Measurements from ENCODE around the gene DLG2. TPM values are rescaled to one million over a fixed set of nuclear protein-coding genes. Genes with fewer than 3 reads are reported as not detected.

The DLG2 gene
- total and polyA plus RNA-seq, 2 donors (not counting 3 experiments of a cell fraction or from before 2014, with no cell fraction given) = 0.15 to 1.1 TPM

DNA sequence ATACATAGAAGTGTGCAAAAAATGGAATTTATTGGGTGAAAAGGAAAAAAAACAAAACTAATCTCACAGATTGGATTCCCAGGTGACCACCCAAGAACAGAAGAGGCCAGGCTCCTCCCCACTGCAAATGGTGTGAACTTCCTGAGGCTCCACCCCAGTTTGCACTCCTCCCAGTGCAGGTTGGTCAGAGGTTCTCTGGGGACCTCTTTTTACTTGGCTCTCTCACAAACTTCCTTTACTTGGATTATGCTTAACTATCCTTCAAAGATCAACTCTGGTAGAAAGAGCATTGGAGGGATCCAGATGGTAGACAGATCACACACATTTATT lies 2202.0 kb downstream of the DLG2 start:
- H3K4me3 ChIP-seq (replicated peaks in 1 of 3; ENCODE audit: insufficient read depth in 1 of 3, low read depth in 1 of 3, low read length in 3 of 3) = no peak overlapping the region
- ChIA-PET POLR2A (no interaction called here), CTCF (no interaction called here)
- DNase-seq (ENCODE audit: low read depth, low spot score) (no peak), FAIRE-seq (no peak)
- no TSS peak for BruUV-seq (replicated peaks)
- no peak overlapping the region for H2AFZ ChIP-seq (ENCODE audit: low read depth, low read length)
- intact Hi-C loops (cut with micrococcal nuclease) (no loop called here), dilution Hi-C loops (cut with MboI; ENCODE audit: extremely low pct_ligation_motif_present, low sequenced_read_pairs) (no loop called here)
- no peak overlapping the region for H3K27ac ChIP-seq (ENCODE audit: insufficient read depth, low read depth, low read length)
- H3K27me3 ChIP-seq (ENCODE audit: control insufficient read depth in 2 of 2, insufficient read depth in 2 of 2, low read length in 2 of 2) = no peaks in the 10 kb centered on the region
- TF ChIP-seq EZH2 (IDR thresholded peaks at IDR 0.05; ENCODE audit: borderline replicate concordance, low read depth, low read length, severe bottlenecking) = no peak
- no peak for TF ChIP-seq MAX (IDR thresholded peaks at IDR 0.05; ENCODE audit: insufficient read depth, insufficient read length)
- no peak for TF ChIP-seq MYC (IDR thresholded peaks at IDR 0.05; ENCODE audit: low read depth, low read length)
- TF ChIP-seq JUN (IDR thresholded peaks at IDR 0.05; ENCODE audit: borderline replicate concordance, insufficient read depth, insufficient read length, low read depth) = no peak
- no peak for TF ChIP-seq FOS (IDR thresholded peaks at IDR 0.05; ENCODE audit: borderline replicate concordance, insufficient read depth, low read length)
- no peak for TF ChIP-seq POLR2AphosphoS5 (IDR thresholded peaks at IDR 0.05; ENCODE audit: insufficient read depth, low read depth, low read length)
- no peak for TF ChIP-seq CTCF (IDR thresholded peaks at IDR 0.05; ENCODE audit: extremely low read depth in 1 of 2, insufficient read depth in 1 of 2, low read depth in 1 of 2, low read length in 2 of 2)
- TF ChIP-seq GATA2 (IDR thresholded peaks at IDR 0.05; ENCODE audit: insufficient read depth, insufficient read length, low read depth, low read length) = no peak
- TF ChIP-seq POLR2A (IDR thresholded peaks at IDR 0.05; ENCODE audit: low read depth, low read length) = no peak
- no peaks in the 10 kb centered on the region for H4K20me1 ChIP-seq (replicated peaks; ENCODE audit: control insufficient read depth, extremely low read depth, insufficient read depth, low read length)
- no peaks in the 10 kb centered on the region for H3K9me3 ChIP-seq (replicated peaks; ENCODE audit: control insufficient read depth, insufficient read depth, low read length)
- H3K79me2 ChIP-seq (ENCODE audit: control insufficient read depth, insufficient read depth, low read length) = no peaks in the 10 kb centered on the region
- H3K36me3 ChIP-seq (ENCODE audit: control insufficient read depth in 2 of 2, extremely low read depth in 1 of 2, insufficient read depth in 2 of 2, low read length in 2 of 2) = no peaks in the 10 kb centered on the region
- H3K9ac ChIP-seq (replicated peaks; ENCODE audit: extremely low read depth, insufficient read depth, low read length) = no peak overlapping the region
- H3K4me2 ChIP-seq (ENCODE audit: insufficient read depth, low read length) = no peak overlapping the region
- H3K9me1 ChIP-seq (replicated peaks; ENCODE audit: control insufficient read depth, extremely low read depth, insufficient read depth, low read length) = no peaks in the 10 kb centered on the region
- H3K4me1 ChIP-seq (ENCODE audit: control insufficient read depth, extremely low read depth, insufficient read depth, low read length) = no peaks in the 10 kb centered on the region
